Endothelial cell of umbilical vein (primary cell): Measurements from ENCODE around the gene ANTXRL. TPM values are rescaled to one million over a fixed set of nuclear protein-coding genes. Genes with fewer than 3 reads are reported as not detected.

Experiments
- BruUV-seq: library from RNA; stranded (reverse); fragments of 400-500 nt; replicated peaks from 2 replicates; lab custom pipeline; 2021; lab: Mats Ljungman, UMichigan
- CTCF ChIA-PET: fragments of 300-600, 350-600 bp; sonication (Branson Sonifier 250); formaldehyde crosslinking; loops from one replicate; lab custom pipeline; 2021; ENCODE audit warnings: antibody characterized with exemption, inconsistent platforms; lab: Charles Lee
- POLR2A ChIA-PET: fragments of 300-600, 350-600 bp; sonication (Branson Sonifier 250); formaldehyde crosslinking; loops from one replicate; lab custom pipeline; 2021; ENCODE audit warnings: antibody characterized with exemption, inconsistent platforms; lab: Charles Lee
- DNase-seq: peaks from one replicate; pipeline ENCODE4 v3.0.0-alpha.2; 2011; ENCODE audit warnings: low read depth, low spot score
- FAIRE-seq: peaks from 2 replicates; lab custom pipeline; 2011; peaks lifted over from hg19 to GRCh38; lab: Jason Lieb, UNC
- H2AFZ ChIP-seq: 2 replicates; pipeline ENCODE4 v1.6.0; 2012; ENCODE audit warnings: low read depth, low read length, control low read depth, inconsistent platforms
- H3K27ac ChIP-seq: 2 replicates; pipeline ENCODE4 v1.5.1; 2011; ENCODE audit warnings: low read depth, mild to moderate bottlenecking, control low read depth, low read length, moderate library complexity; ENCODE audit not compliant: insufficient read depth
- H3K27me3 ChIP-seq, 2 experiments: 2 replicates each; pipeline versions ENCODE4 v1.6.0 to v1.6.1; 2011; ENCODE audit warnings: low read length in 2 of 2, mixed read lengths in 1 of 2; ENCODE audit not compliant: control insufficient read depth in 2 of 2, insufficient read depth in 2 of 2
- H3K36me3 ChIP-seq, 2 experiments: 2 replicates in 1 of 2; 3 replicates in 1 of 2; pipeline ENCODE4 v1.5.1; 2011; ENCODE audit warnings: low read length in 2 of 2, mild to moderate bottlenecking in 1 of 2, moderate library complexity in 1 of 2; ENCODE audit not compliant: control insufficient read depth in 2 of 2, insufficient read depth in 2 of 2; ENCODE audit errors: extremely low read depth in 1 of 2
- H3K4me1 ChIP-seq: 3 replicates; pipeline ENCODE4 v1.5.1; 2011; ENCODE audit warnings: mild to moderate bottlenecking, low read length; ENCODE audit not compliant: control insufficient read depth, insufficient read depth; ENCODE audit errors: extremely low read depth
- H3K4me2 ChIP-seq: 2 replicates; pipeline ENCODE4 v1.6.1; 2011; ENCODE audit warnings: low read length, control low read depth, mixed read lengths; ENCODE audit not compliant: insufficient read depth
- H3K4me3 ChIP-seq, 3 experiments: fragments of 200-600 bp in 1 of 3; sonication (generic), shearing (Covaris generic) in 1 of 3; replicated peaks in 1 of 3; 2 replicates each; pipeline ENCODE4 v1.5.1; 2011 to 2016; ENCODE audit warnings: control low read depth in 3 of 3, low read length in 3 of 3, mild to moderate bottlenecking in 2 of 3, inconsistent platforms in 1 of 3, low read depth in 1 of 3, moderate library complexity in 1 of 3; ENCODE audit not compliant: insufficient read depth in 1 of 3
- H3K79me2 ChIP-seq: 2 replicates; pipeline ENCODE4 v1.6.0; 2012; ENCODE audit warnings: low read length, inconsistent platforms; ENCODE audit not compliant: control insufficient read depth, insufficient read depth
- H3K9ac ChIP-seq: replicated peaks from 2 replicates; pipeline ENCODE3; 2011; ENCODE audit warnings: low read length, control low read depth; ENCODE audit not compliant: insufficient read depth; ENCODE audit errors: extremely low read depth
- H3K9me1 ChIP-seq: replicated peaks from 3 replicates; pipeline ENCODE4 v1.6.0; 2011; ENCODE audit warnings: mild to moderate bottlenecking, low read length; ENCODE audit not compliant: control insufficient read depth, insufficient read depth; ENCODE audit errors: extremely low read depth
- H3K9me3 ChIP-seq: replicated peaks from 2 replicates; pipeline ENCODE4 v1.5.1; 2012; ENCODE audit warnings: low read length, inconsistent platforms; ENCODE audit not compliant: control insufficient read depth, insufficient read depth
- H4K20me1 ChIP-seq: replicated peaks from 2 replicates; pipeline ENCODE3; 2011; ENCODE audit warnings: mild to moderate bottlenecking, low read length; ENCODE audit not compliant: control insufficient read depth, insufficient read depth; ENCODE audit errors: extremely low read depth
- CTCF ChIP-seq, 2 donors: IDR thresholded peaks; 1 replicate in 1 of 2; 2 replicates in 1 of 2; pipeline ENCODE4 v1.5.1; 2011; ENCODE audit warnings: low read length in 2 of 2, mild to moderate bottlenecking in 2 of 2, moderate library complexity in 2 of 2, control low read depth in 1 of 2, inconsistent platforms in 1 of 2, low read depth in 1 of 2; ENCODE audit not compliant: insufficient read depth in 1 of 2; ENCODE audit errors: extremely low read depth in 1 of 2
- EZH2 ChIP-seq: IDR thresholded peaks from 2 replicates; pipeline ENCODE4 v1.6.1; 2012; ENCODE audit warnings: borderline replicate concordance, low read depth, mild to moderate bottlenecking, moderate library complexity, low read length, inconsistent platforms; ENCODE audit not compliant: severe bottlenecking
- FOS ChIP-seq: IDR thresholded peaks from 2 replicates; pipeline ENCODE4 v1.6.1; 2011; ENCODE audit warnings: mild to moderate bottlenecking, low read length, moderate library complexity, borderline replicate concordance; ENCODE audit not compliant: insufficient read depth
- GATA2 ChIP-seq: IDR thresholded peaks from 2 replicates; pipeline ENCODE4 v1.7.0; 2011; ENCODE audit warnings: low read depth, mild to moderate bottlenecking, moderate library complexity, mixed read lengths, low read length; ENCODE audit not compliant: insufficient read length, insufficient read depth
- JUN ChIP-seq: IDR thresholded peaks from 2 replicates; pipeline ENCODE4 v1.6.1; 2011; ENCODE audit warnings: borderline replicate concordance, low read depth; ENCODE audit not compliant: insufficient read length, insufficient read depth
- MAX ChIP-seq: IDR thresholded peaks from 2 replicates; pipeline ENCODE4 v1.6.1; 2011; ENCODE audit not compliant: insufficient read depth, insufficient read length
- MYC ChIP-seq: IDR thresholded peaks from one replicate; pipeline ENCODE4 v1.6.1; 2011; ENCODE audit warnings: mild to moderate bottlenecking, low read depth, low read length
- POLR2A ChIP-seq: IDR thresholded peaks from 2 replicates; pipeline ENCODE4 v1.6.1; 2012; ENCODE audit warnings: low read depth, mild to moderate bottlenecking, control low read depth, low read length
- POLR2AphosphoS5 ChIP-seq: IDR thresholded peaks from 2 replicates; pipeline ENCODE4 v1.6.1; 2012; ENCODE audit warnings: low read depth, mild to moderate bottlenecking, control low read depth, low read length, moderate library complexity; ENCODE audit not compliant: insufficient read depth
- dilution Hi-C: fragments of 300-500 bp; cut with MboI; formaldehyde crosslinking; loops from one replicate; pipeline ENCODE4 v1.15.0; 2019; ENCODE audit warnings: low sequenced_read_pairs; ENCODE audit not compliant: extremely low pct_ligation_motif_present
- intact Hi-C: fragments of 100-400 bp; cut with micrococcal nuclease; formaldehyde crosslinking; loops from one replicate; pipeline ENCODE4 v1.10.0; 2022
- polyA plus RNA-seq, 4 experiments: library from polyadenylated mRNA; depleted of rRNA in 3 of 4; stranded (reverse) in 3 of 4; unstranded in 1 of 4; fragments of >200 nt; gene quantifications; 2 replicates each; pipeline versions ENCODE4 v1.2.1 to v1.2.3, GENCODE V29; 2011 to 2012; ENCODE audit warnings: missing spikeins in 1 of 4
- total RNA-seq: library from RNA; stranded (reverse); gene quantifications from 2 replicates; pipeline ENCODE4 v1.2.3, GENCODE V29; 2021

The ANTXRL gene
- total and polyA plus RNA-seq, 2 donors (not counting 3 experiments of a cell fraction or from before 2014, with no cell fraction given), result not detected

GRCh38 chr10:46298477-46299285, 11.9 kb downstream of the ANTXRL start:
- ChIA-PET POLR2A (no interaction called here), CTCF (interaction anchor here (1.1 kb wide), 2 partner anchors 7 to 70 kb away, joined by 3 read pairs; no protein-coding TSS in a partner anchor)
- no peak overlapping the region for H2AFZ ChIP-seq
- no peaks in the 10 kb centered on the region for H4K20me1 ChIP-seq
- intact Hi-C loops (no loop called here), dilution Hi-C loops (no loop called here)
- no peaks in the 10 kb centered on the region for H3K9me1 ChIP-seq
- FAIRE-seq (no peak), DNase-seq (no peak)
- TF ChIP-seq MYC (no peak), MAX (no peak), GATA2 (no peak), EZH2 (no peak)
- H3K4me3 ChIP-seq, result no peak overlapping the region
- H3K27ac ChIP-seq, result no peak overlapping the region
- H3K9ac ChIP-seq, result no peak overlapping the region
- H3K79me2 ChIP-seq, result no peaks in the 10 kb centered on the region
- H3K9me3 ChIP-seq, result no peaks in the 10 kb centered on the region
- H3K27me3 ChIP-seq, result no peaks in the 10 kb centered on the region
- BruUV-seq, result no TSS peak
- no peak overlapping the region for H3K4me2 ChIP-seq
- no peaks in the 10 kb centered on the region for H3K4me1 ChIP-seq
- H3K36me3 ChIP-seq, result no peaks in the 10 kb centered on the region

DNA sequence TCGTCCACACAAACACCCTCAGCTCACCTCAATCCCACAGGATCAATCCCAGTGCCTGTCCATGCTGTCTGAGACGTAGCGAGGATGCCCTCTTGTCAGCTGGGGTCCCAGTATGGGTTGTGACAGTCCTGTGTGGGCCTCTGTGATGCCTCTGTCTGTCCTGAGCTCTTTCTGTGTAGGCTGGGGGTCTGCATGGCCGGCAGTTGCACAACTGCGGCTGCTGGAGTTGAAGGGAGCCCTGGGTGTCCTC, 12.4 kb downstream of the ANTXRL start:
- no peak overlapping the region for H2AFZ ChIP-seq
- no peak overlapping the region for H3K4me2 ChIP-seq
- no peak for DNase-seq
- H3K27ac ChIP-seq, result no peak overlapping the region
- no peaks in the 10 kb centered on the region for H3K36me3 ChIP-seq
- H3K4me1 ChIP-seq, result no peaks in the 10 kb centered on the region
- dilution Hi-C loops (no loop called here), intact Hi-C loops (no loop called here)
- H3K27me3 ChIP-seq, result no peaks in the 10 kb centered on the region
- no peaks in the 10 kb centered on the region for H3K79me2 ChIP-seq
- no TSS peak for BruUV-seq
- ChIA-PET CTCF (interaction anchor here (1.1 kb wide), 2 partner anchors 8 to 70 kb away, joined by 3 read pairs; no protein-coding TSS in a partner anchor), POLR2A (no interaction called here)
- H3K4me3 ChIP-seq, result no peak overlapping the region
- no peak overlapping the region for H3K9ac ChIP-seq
- no peak for FAIRE-seq
- H3K9me1 ChIP-seq, result no peaks in the 10 kb centered on the region
- H4K20me1 ChIP-seq, result no peaks in the 10 kb centered on the region
- TF ChIP-seq FOS (no peak), MAX (no peak), POLR2AphosphoS5 (no peak), EZH2 (no peak), JUN (no peak), GATA2 (no peak), MYC (no peak), POLR2A (no peak), CTCF (IDR thresholded peaks at IDR 0.05; ENCODE audit: extremely low read depth in 1 of 2, insufficient read depth in 1 of 2, low read depth in 1 of 2, low read length in 2 of 2) (no peak)
- H3K9me3 ChIP-seq, result no peaks in the 10 kb centered on the region
